ENCODE results near the gene OVAAL.

Gene OVAAL

GRCh38 chr1:180563026-180563827, 4.5 kb downstream of the OVAAL start:
- DNase-seq (ENCODE audit: extremely low read depth, low read depth), result no peak
- TF ChIP-seq CTCF (IDR thresholded peaks at IDR 0.05; ENCODE audit: low read depth, low read length), result no peak

GRCh38 chr1:180565121-180565871, 6.5 kb downstream of the OVAAL start:
- DNase-seq (ENCODE audit: extremely low read depth, low read depth), result no peak
- TF ChIP-seq CTCF (IDR thresholded peaks at IDR 0.05; ENCODE audit: low read depth, low read length), result no peak

- no peak for TF ChIP-seq CTCF (IDR thresholded peaks at IDR 0.05; ENCODE audit: low read depth, low read length)
- DNase-seq (ENCODE audit: extremely low read depth, low read depth), result no peak
These were observed 7.3 kb downstream of the OVAAL start for GRCh38 chr1:180566026-180566425.

GRCh38 chr1:180566495-180566894, 7.7 kb downstream of the OVAAL start:
- DNase-seq (ENCODE audit: extremely low read depth, low read depth), result no peak
- no peak for TF ChIP-seq CTCF (IDR thresholded peaks at IDR 0.05; ENCODE audit: low read depth, low read length)

GRCh38 chr1:180567654-180568053, 8.9 kb downstream of the OVAAL start:
- no peak for DNase-seq (ENCODE audit: extremely low read depth, low read depth)
- no peak for TF ChIP-seq CTCF (IDR thresholded peaks at IDR 0.05; ENCODE audit: low read depth, low read length)

GRCh38 chr1:180568184-180568583, 9.4 kb downstream of the OVAAL start:
- TF ChIP-seq CTCF (IDR thresholded peaks at IDR 0.05; ENCODE audit: low read depth, low read length), result no peak
- DNase-seq (ENCODE audit: extremely low read depth, low read depth), result no peak

Data from AG09319 (cell line).